ENCODE data around the gene MIR17HG.

DNA sequence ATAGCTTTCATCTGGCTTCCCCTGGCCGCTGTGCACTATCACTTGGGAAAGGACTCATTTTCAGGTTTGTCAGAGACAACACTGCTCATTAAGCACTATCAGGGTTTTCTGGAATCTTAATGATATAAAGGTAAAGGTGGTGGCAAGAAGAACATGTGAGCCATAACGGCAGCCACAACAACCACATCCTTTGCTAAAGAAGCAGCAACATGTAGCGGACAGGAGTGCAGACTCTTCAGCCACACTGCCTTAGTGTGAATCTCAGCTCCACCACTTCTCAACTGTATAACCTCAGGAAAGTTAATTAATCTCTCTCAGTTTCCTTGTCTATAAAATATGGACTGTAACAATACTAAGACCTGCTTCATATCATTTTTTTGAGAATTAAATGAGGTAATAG, 24.1 kb upstream of the MIR17HG start:
- TF ChIP-seq CTCF (conservative IDR thresholded peaks at IDR 0.05; ENCODE audit: low read depth, low read length) (no peak), EZH2 (IDR thresholded peaks at IDR 0.05; ENCODE audit: low read length, unreplicated experiment) (no peak), EZH2phosphoT487 (IDR thresholded peaks at IDR 0.05; ENCODE audit: borderline replicate concordance, low read length) (no peak)
